GM21390 (cell line): ENCODE measurements around the gene CSNK1A1.
"Not testable (repeated sequence)": the region's sequence is repeated elsewhere in the genome, so short reads cannot be mapped to it uniquely, and the experiment has no call there.

Source experiments
- ATAC-seq: cut with Tn5 transposase; IDR thresholded peaks from one replicate; pipeline ENCODE4 v1.9.1; 2021; ENCODE audit not compliant: unreplicated experiment

Gene CSNK1A1

DNA sequence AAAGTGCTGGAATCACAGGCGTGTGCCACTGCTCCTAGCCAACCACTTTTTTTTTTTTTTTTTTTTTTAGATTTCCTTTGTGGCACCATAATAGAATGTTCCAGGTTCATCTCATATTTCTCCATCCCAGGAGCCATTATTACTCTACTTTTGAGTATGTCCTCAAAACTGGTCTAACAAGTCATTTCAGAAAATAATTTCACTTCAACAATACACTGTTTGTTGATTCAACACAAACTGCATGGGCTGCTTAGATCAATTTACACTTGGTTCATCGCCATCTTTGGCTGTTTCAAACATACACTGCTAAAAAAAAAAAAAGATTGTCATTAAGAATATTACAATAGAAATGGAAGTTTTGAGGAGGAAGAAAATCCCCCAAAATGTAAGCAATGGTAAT, 57.9 kb downstream of the CSNK1A1 start:
- no peak for ATAC-seq

- no peak for ATAC-seq
Measured at GRCh38 chr5:149492781-149493180, 58.5 kb downstream of the CSNK1A1 start.

DNA sequence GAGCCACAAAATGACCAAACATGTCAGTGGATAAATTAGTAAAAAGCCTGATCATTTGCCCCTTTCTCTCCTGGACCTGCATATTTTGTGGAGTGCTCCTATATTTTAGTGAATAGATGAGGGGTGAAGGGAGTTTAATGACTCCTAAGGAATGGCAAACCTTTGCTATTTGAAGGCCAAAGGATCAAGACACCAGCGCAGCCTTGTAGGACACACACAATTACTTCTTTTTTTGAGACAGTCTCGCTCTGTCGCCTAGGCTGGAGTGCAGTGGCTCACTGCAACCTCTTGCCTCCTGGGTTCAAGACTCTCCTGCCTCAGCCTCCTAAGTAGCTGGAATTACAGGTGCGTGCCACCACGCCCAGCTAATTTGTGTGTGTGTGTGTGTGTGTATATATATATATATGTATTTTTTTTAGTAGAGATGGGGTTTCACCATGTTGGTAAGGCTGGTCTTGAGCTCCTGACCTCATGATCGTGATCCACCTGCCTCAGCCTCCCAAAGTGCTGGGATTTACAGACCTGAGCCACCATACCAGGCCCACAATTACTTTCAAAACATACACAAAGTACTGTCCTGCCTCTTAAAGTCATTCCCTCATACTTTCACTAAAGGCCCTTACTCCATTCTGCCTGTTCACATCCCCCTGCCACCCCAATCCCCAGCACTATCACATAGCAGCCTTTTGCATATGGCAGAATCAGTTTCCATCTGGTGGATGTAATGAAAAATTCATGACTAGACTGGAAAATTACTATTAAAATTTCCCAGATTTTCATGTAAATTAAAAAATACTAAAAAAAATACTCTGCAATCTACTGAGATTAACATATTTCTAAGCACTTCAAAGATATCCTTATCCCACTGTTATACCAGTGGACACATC, 60.4 kb downstream of the CSNK1A1 start:
- no peak for ATAC-seq

DNA sequence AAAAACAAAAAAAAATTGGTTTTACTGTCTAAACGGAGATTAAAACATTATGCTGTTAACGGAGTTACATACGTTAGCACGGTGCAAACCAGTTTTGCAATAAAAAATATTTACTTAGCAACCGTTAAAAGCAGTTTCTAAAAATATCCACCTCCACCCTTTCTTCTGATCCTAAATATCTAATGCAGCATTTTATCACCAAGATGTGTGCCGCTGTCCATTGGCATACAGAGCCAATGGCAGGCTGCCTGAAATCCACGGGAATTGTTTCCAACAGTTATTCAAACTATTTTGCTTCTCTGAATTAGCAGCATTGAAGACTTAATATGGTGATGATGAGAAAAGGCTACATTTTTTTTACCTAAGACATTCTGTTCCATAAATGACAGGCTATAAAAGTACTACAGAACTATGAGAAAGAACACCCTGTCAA, 61.6 kb downstream of the CSNK1A1 start:
- no peak for ATAC-seq

DNA sequence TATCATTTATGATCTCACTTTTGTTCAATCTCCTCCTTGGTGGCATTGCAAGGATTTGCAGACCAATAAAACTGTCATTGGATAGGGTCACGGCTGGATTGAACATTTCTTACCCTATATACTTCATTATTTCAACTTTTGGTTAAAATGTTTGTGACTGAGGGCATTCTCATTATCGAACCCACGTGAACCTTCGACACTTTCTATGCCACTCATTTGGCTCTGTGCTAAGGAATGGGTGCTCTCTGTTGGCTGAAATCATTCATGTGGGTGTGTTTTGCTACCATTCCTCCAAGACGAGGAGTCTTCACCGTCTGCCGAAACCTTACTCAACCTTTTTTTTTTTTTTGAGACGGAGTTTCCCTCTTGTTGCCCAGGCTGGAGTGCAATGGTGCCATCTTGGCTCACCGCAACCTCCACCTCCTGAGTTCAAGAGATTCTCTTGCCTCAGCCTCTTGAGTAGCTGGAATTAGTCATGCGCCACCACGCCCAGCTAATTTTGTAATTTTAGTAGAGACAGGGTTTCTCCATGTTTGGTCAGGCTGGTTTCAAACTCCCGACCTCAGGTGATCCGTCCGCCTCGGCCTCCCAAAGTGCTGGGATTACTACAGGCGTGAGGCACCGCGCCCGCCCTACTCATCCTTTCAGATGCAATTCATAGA, 62.5 kb downstream of the CSNK1A1 start:
- no peak for ATAC-seq

- ATAC-seq: no peak
Measured at GRCh38 chr5:149487672-149488071, 63.6 kb downstream of the CSNK1A1 start.

GRCh38 chr5:149486726-149487635, 64.3 kb downstream of the CSNK1A1 start:
- no peak for ATAC-seq

DNA sequence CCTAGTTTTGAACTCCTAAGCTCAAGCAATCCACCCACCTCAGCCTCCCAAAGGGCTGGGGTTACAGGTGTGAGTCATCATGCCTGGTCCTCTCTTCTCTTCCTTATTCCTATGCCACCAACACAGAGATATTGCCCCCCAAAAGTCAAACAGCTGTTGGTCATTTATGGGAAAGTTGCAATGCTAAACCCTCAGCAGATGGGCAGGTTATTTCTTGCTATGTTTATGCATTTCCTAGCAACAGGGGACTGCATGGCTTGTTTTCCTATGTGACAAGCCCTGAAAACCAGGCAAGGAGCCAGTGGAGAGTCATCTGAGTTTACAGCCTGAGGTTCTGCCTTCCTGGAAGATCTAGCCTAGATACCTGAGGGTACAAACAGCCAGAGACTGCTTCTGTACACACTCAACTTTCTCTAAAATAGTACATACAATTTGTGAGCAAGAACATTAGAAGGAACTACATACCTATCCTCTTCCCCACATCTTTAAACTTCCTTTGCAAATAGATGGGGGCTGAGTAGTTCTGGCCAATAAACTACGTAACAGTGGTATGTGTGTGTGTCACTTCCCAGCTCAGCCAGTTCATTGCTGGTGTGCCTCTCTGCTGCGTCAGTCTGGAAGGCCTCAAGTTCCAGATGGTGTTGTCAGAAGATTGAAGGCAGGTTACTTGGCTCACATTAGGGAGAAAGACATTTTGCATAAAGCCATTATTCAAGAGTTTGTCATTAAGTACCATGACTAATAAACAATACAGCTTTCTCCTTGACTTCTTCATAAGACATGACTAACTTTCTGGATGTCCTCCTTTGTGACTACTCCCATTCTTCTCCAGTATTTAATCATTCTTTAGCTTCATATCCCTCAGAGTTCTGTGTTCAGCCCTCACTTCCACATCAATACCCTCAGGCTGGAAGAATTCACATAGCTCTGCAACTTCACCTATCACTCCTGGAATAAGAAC, 65.3 kb downstream of the CSNK1A1 start:
- ATAC-seq: no peak

DNA sequence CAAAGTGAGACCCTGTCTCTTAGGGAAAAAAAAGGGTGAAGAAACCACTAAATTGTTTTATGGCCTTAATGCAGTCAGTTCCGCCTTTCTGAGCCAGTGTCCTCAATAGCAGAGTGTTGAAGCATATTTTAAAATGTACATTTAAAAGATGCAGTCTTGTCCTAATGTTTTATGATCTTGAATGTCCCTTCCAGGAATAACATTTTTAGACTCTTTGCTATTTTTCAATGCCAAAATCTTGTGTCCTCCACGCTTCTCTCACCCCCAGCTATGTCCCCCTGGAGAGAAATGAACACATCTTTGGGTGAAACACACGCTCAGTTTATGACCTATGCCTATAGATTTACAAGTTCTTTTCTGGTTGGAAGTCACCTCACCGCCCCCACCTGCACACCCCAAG, 69.8 kb downstream of the CSNK1A1 start:
- ATAC-seq: no peak

DNA sequence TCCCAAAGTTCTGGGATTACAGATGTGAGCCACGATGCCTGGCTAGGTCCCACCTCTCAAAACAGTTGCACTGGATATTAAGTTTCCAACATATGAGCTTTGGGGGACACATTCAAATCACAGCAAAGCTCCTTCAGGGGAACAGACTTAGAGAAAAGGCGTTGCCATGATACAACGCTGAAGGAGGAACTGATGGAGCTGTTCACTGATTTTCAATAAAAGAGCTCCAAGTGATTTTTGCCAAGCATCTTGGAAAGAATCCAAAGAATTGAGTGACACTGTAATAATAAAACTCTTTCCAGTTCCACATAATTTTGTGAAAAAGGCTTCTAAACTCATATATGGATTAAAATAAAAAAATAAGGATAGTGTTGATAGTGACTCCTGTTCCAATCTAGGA, 72.5 kb downstream of the CSNK1A1 start:
- no peak for ATAC-seq

DNA sequence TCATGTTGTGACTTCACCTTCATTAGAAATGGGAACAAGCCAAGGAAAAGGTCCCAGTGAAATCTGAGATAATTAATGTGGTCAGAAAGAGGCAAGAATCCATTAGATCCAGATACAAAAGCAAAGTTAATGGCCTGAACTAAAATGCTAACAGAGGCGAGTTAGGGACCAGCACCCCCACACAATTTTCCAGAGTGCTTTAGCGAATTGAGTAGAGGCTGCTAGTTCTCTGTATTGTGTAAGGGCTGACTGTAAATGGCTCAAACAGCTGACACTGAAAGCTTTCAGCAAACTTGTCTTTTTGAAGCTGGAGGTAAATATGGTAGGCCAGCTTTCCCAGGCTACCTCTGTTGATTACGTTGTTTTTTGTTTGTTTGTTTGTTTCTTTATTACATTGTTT, 75.5 kb downstream of the CSNK1A1 start:
- no peak for ATAC-seq

DNA sequence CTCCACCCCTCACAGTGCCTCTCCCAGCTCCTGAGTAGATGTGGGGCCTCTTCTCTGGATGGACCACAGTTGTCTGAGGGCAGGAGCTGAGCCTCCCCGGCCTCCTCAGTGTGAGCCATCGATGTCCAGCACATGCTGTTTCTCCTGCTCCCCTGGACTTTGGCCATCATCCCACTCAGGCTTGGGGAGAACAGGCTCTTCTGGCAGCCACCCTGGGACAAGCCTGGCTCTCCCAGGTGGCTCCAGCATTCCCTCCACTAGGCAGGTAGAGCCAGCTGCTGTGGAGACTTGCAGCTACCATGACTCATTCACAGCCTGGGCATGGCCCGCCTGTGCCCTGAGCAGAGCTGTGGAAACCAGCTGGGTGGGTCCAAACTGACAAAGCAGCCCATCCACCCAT, 77.0 kb downstream of the CSNK1A1 start:
- ATAC-seq: no peak

GRCh38 chr5:149473441-149473840, 77.8 kb downstream of the CSNK1A1 start:
- ATAC-seq: no peak

DNA sequence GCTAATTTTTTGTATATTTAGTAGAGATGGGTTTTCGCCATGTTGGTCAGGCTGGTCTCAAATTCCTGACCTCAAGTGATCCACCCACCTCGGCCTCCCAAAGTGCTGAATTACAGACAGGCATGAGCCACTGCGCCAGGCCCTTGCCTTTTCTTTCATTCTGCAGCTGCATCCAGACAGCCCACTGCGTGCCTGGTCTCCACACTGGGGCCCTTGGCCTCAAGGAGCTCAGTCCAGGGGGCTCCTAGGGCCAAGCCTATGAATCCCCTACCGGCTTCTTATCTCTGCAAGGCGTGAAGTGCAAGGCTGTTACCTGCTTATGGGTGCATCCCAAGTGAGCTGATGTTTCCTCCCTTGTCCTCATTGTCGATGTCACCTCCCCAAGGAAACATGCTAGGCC, 78.8 kb downstream of the CSNK1A1 start:
- no peak for ATAC-seq

DNA sequence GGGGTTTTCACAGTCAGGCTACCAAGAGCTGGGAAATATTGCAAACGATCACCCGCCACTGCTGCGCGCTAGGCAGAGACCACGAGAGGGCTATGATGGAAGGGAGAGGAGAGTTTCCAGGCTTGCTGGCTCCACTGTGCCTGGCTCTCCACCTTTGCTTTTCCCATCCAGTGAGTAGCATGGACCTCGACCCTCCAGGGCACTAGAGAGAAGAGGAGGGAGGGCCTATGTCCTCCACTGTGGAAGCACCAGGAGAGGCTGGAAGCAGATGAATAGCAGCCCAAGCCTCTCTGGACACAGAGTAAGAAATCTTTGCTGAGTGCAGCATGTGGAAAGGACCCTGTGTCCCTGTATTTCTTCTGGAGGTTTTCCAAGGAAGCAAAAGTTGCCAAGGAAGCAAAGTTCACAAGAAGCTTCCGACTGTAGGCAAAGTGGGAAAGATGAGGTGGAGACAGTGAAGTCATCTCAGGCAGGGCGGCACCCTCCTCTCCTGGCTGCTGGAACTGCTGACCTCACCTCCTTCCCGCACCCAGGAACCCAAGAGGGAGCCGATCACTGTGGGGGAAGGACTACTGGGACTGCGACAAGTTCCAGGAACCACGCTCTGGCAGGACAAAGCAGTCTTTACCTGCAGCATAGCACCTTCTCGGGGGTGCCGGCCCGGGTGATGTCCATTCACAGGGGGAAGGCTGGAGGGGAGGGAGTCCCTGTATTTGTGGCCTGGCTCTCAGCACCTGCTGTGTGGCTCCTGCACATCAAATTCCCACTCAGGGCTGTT, 79.6 kb downstream of the CSNK1A1 start:
- no peak for ATAC-seq

DNA sequence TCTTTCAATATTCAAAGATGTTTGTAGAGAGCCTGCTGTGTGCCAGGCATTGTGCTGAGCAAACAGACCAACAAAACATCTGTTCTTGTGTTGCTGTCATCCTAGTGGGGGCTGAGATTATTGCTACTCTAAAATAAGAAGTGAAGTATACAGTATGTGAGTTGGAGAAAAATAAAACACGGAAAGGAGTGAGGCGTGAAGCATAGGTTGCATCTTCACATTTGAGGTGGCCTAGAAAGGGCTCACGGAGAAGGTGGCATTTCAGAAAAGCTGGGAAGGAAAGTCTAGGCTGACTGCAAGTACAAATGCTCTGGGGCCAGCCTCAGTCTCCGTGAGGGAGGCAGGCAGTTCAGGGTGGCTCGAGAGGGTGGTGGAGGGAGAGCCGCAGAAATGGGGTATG, 80.3 kb downstream of the CSNK1A1 start:
- no peak for ATAC-seq

GRCh38 chr5:149466457-149466972, 84.7 kb downstream of the CSNK1A1 start:
- no peak for ATAC-seq

GRCh38 chr5:149464796-149465489, 86.3 kb downstream of the CSNK1A1 start:
- no peak for ATAC-seq

- ATAC-seq: not testable (repeated sequence)
Measured at GRCh38 chr5:149461907-149462306, 89.3 kb downstream of the CSNK1A1 start.
